HL-60 (cell line): ENCODE measurements around the gene RAPGEF4.

Experiments
- POLR2AphosphoS5 ChIP-seq: IDR thresholded peaks from 2 replicates; pipeline ENCODE4 v1.6.1; 2012; ENCODE audit warnings: low read depth
- TF ChIP-seq, protein P1 (sequence below): IDR thresholded peaks from one replicate; pipeline ENCODE4 v1.5.1; 2011; ENCODE audit warnings: low read length, control low read depth, inconsistent platforms; ENCODE audit not compliant: insufficient read depth

DNA sequence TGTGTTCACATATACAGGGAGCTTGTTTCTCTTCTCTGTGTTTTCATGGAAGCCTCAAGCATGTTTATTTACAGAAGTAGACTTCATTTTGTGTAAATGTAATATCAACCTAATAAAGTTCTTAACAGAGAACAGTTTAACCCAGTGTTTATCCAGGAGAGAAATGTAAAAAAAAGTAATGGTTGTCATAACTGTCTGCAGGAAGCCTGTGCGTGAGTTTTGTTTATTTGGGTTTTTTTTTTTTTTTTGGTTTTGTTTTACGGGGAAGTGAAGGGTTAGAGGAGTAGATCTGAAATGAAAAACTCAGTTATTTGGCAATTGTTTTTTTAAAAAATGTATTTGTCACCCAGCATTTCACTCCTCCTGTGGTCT lies 124.7 kb downstream of the RAPGEF4 start:
- no peak for TF ChIP-seq POLR2AphosphoS5
- TF ChIP-seq, protein P1, sequence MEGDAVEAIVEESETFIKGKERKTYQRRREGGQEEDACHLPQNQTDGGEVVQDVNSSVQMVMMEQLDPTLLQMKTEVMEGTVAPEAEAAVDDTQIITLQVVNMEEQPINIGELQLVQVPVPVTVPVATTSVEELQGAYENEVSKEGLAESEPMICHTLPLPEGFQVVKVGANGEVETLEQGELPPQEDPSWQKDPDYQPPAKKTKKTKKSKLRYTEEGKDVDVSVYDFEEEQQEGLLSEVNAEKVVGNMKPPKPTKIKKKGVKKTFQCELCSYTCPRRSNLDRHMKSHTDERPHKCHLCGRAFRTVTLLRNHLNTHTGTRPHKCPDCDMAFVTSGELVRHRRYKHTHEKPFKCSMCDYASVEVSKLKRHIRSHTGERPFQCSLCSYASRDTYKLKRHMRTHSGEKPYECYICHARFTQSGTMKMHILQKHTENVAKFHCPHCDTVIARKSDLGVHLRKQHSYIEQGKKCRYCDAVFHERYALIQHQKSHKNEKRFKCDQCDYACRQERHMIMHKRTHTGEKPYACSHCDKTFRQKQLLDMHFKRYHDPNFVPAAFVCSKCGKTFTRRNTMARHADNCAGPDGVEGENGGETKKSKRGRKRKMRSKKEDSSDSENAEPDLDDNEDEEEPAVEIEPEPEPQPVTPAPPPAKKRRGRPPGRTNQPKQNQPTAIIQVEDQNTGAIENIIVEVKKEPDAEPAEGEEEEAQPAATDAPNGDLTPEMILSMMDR = no peak
